Gastrocnemius medialis (tissue), 4 donors: Measurements from ENCODE around the gene DNAH3.

Experiments
- CTCF ChIP-seq, 5 experiments: fragments of 450-650 bp in 3 of 5; fragments of 200-600 bp in 2 of 5; sonication (generic) in 2 of 5; IDR thresholded peaks in 4 of 5; conservative IDR thresholded peaks in 1 of 5; 1 replicate in 4 of 5; 2 replicates in 1 of 5; pipeline ENCODE4 v1.5.1; 2016 to 2019; ENCODE audit warnings: antibody characterized with exemption in 5 of 5, mild to moderate bottlenecking in 3 of 5, moderate library complexity in 3 of 5
- POLR2A ChIP-seq, 2 donors: fragments of 450-650 bp; IDR thresholded peaks; one replicate each; pipeline ENCODE4 v1.6.1; 2017; ENCODE audit warnings: antibody characterized with exemption in 2 of 2, mild to moderate bottlenecking in 2 of 2, moderate library complexity in 2 of 2

- TF ChIP-seq CTCF (IDR thresholded peaks at IDR 0.05 in 4 of 5, conservative IDR thresholded peaks at IDR 0.05 in 1 of 5) = no peak
- TF ChIP-seq POLR2A (IDR thresholded peaks at IDR 0.05) = no peak
These were observed 10.6 kb upstream of the DNAH3 start for GRCh38 chr16:21161211-21161610.
